GM19328 (cell line): ENCODE measurements around the gene PRELID2.
"Not testable (repeated sequence)": the region's sequence is repeated elsewhere in the genome, so short reads cannot be mapped to it uniquely, and the experiment has no call there.

ENCODE experiments used
- ATAC-seq: cut with Tn5 transposase; IDR thresholded peaks from one replicate; pipeline ENCODE4 v1.9.1; 2021; ENCODE audit warnings: mild to moderate bottlenecking, moderate library complexity; ENCODE audit not compliant: unreplicated experiment

The PRELID2 gene

DNA sequence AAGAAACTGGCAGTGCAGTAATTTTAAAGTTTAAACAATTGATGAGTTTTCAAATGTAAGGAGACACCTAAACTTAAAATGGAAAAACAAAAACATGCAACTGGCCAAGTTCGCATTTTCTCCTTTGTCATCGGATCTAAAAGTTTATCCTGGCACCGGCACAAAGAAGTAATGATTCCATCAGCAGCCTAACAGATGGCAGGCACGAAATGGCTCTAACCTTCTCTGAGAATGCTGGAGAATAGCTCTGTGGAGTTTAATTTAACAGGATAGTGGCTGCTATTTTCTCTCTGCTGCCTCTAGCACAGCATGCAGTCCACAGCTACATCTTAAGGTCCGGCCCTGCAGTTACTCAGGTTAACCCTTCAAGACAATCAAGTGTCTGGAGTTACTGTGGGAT lies 82.2 kb downstream of the PRELID2 start:
- no peak for ATAC-seq

DNA sequence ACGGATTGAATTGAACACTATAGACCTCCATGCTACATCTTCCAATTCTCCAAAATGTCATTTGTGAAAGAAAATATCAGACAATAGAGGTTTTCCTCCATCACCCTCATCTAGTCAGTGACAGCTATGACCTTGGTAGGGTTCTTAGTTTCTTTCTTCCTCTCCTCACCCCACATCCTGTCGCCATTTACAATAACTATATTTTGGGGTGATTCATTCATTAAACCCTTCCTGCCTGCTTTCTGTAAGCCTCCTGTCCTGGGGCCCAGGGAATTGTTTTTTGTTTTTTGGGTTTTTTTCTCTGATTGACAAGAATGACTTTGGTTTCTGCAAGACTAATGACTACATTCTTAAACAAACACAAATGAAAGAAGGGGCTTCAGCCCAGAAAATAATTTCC lies 82.6 kb downstream of the PRELID2 start:
- no peak for ATAC-seq

GRCh38 chr5:145750199-145750598 lies 84.9 kb downstream of the PRELID2 start:
- ATAC-seq = no peak

- no peak for ATAC-seq
Observed at GRCh38 chr5:145743396-145744061, 91.6 kb downstream of the PRELID2 start.

- ATAC-seq = no peak
Observed at GRCh38 chr5:145739843-145740242, 95.3 kb downstream of the PRELID2 start.

DNA sequence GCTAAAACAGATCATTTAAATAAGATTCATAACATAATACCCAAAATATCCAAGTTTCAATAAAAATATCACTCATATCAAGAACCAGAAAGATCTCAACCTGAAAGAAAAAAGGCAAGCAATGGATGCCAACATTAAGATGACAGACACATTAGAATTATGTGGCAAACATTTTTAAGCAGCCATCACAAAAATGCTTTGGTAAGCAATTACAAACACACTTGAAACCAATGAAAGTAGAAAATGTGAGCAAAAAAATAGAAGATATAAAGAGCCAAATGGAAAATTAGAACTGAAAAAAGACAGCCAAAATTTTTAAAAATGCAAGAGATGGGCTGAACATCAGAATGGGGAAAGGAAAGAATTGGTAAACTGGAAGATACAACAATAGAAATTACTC lies 96.9 kb downstream of the PRELID2 start:
- ATAC-seq = no peak

- no peak for ATAC-seq
Observed at GRCh38 chr5:145737578-145737977, 97.6 kb downstream of the PRELID2 start.

GRCh38 chr5:145729956-145730355 lies 105.2 kb downstream of the PRELID2 start:
- ATAC-seq = not testable (repeated sequence)

DNA sequence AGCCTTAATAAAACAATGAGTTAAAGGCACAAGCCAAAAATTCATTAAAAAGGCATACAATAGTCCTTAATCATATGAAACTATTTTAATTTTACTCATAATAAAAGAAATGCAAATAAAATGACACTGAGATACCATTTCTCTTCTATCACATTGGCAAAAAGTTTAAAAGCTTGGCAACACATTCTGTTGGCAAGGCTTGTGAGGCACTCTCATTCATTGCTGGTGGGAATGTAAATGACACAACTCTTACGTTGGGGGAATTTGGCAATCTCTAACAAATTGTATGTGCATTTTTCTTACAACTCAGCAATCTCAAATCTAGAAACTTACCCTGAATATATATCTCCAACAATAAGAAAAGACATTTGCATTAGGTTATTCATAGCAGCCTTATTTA lies 111.6 kb downstream of the PRELID2 start:
- no peak for ATAC-seq

GRCh38 chr5:145718956-145719355 lies 116.2 kb downstream of the PRELID2 start:
- no peak for ATAC-seq

DNA sequence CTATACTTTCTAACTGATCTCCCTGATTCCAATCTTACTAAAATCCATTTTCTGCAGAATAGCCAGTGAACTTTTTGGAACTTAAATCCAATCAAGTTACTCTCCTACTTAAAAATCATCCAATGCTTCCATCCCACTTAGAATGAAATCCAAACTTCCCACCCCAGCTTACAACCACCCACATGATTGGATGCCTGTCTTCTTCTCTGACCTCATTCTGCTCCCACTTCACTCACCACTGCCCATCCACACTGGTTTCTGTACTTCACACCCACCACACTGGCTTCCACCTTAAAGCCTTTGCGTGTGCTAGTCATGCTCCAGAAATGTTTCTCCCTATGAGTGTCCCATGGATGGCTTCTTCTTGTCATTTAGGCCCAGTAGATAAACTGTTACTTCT lies 119.7 kb downstream of the PRELID2 start:
- ATAC-seq = no peak

GRCh38 chr5:145712245-145712644 lies 122.9 kb downstream of the PRELID2 start:
- ATAC-seq = no peak

- ATAC-seq = no peak
Observed at GRCh38 chr5:145711417-145711816, 123.7 kb downstream of the PRELID2 start.
